CD4-positive, alpha-beta T cell (primary cell): ENCODE results near the gene PRR11. TPM values are rescaled to one million over a fixed set of nuclear protein-coding genes. Genes with fewer than 3 reads are reported as not detected.

Experiments
- ATAC-seq: fragments of 200-7000 bp; cut with Tn5 transposase; one replicate; pipeline ENCODE4 v1.10.0; 2022; ENCODE audit warnings: mild to moderate bottlenecking; ENCODE audit not compliant: poor library complexity
- CTCF ChIA-PET: fragments of 350-600 bp; sonication (Branson Sonifier 250); formaldehyde crosslinking; loops from one replicate; lab custom pipeline; 2021; ENCODE audit warnings: antibody characterized with exemption, inconsistent platforms; lab: Charles Lee
- POLR2A ChIA-PET: fragments of 350-600 bp; sonication (Branson Sonifier 250); formaldehyde crosslinking; loops from one replicate; lab custom pipeline; 2021; ENCODE audit warnings: antibody characterized with exemption, inconsistent platforms; lab: Charles Lee
- DNase-seq, 14 experiments: peaks; one replicate each; pipeline ENCODE4 v3.0.0-alpha.2; 2013 to 2020; ENCODE audit warnings: mixed read lengths in 2 of 14
- H3K27ac ChIP-seq, 2 donors: one replicate each; pipeline versions ENCODE4 v1.5.1 to v1.7.0; 2013; ENCODE audit warnings: low read length in 2 of 2, low read depth in 1 of 2, mild to moderate bottlenecking in 1 of 2
- H3K27me3 ChIP-seq, 2 experiments: 1 replicate in 1 of 2; 2 replicates in 1 of 2; pipeline versions ENCODE4 v1.6.1 to v1.7.0; 2013; ENCODE audit warnings: low read length in 2 of 2, control low read depth in 1 of 2, mild to moderate bottlenecking in 1 of 2, moderate library complexity in 1 of 2; ENCODE audit not compliant: insufficient read depth in 2 of 2, control insufficient read depth in 1 of 2
- H3K36me3 ChIP-seq: one replicate; pipeline ENCODE4 v1.6.1; 2013; ENCODE audit warnings: low read length, control low read depth; ENCODE audit not compliant: insufficient read depth
- H3K4me1 ChIP-seq: one replicate; pipeline ENCODE4 v1.6.1; 2013; ENCODE audit warnings: low read length, control low read depth; ENCODE audit not compliant: insufficient read depth
- H3K4me3 ChIP-seq: one replicate; pipeline ENCODE4 v1.5.1; 2013; ENCODE audit warnings: mild to moderate bottlenecking, low read length, moderate library complexity
- H3K9me3 ChIP-seq, 2 experiments: 1 replicate in 1 of 2; 2 replicates in 1 of 2; pipeline versions ENCODE4 v1.6.1 to v1.7.0; 2013; ENCODE audit warnings: low read length in 2 of 2, mild to moderate bottlenecking in 2 of 2, control low read depth in 1 of 2, moderate library complexity in 1 of 2; ENCODE audit not compliant: control insufficient read depth in 1 of 2, insufficient read depth in 1 of 2
- H3K27ac Mint-ChIP-seq: one replicate; pipeline ENCODE4 v1.8.0; 2020; ENCODE audit warnings: mixed read lengths
- H3K27me3 Mint-ChIP-seq: one replicate; pipeline ENCODE4 v1.8.0; 2021; ENCODE audit warnings: mixed read lengths
- H3K36me3 Mint-ChIP-seq: one replicate; pipeline ENCODE4 v1.8.0; 2021; ENCODE audit warnings: low read depth, mixed read lengths
- H3K4me1 Mint-ChIP-seq: one replicate; pipeline ENCODE4 v1.8.0; 2021; ENCODE audit warnings: low read depth, mixed read lengths
- H3K4me3 Mint-ChIP-seq: one replicate; pipeline ENCODE4 v1.8.0; 2020; ENCODE audit warnings: mild to moderate bottlenecking, mixed read lengths
- H3K9me3 Mint-ChIP-seq: one replicate; pipeline ENCODE4 v1.8.0; 2020; ENCODE audit warnings: mixed read lengths
- intact Hi-C, 2 experiments: fragments of 100-400 bp; cut with DNase I in 1 of 2; cut with micrococcal nuclease in 1 of 2; formaldehyde crosslinking; loops; one replicate each; pipeline versions ENCODE4 v1.15.1 to v1.9.0; 2023 to 2025; cut with DNase I, micrococcal nuclease
- total RNA-seq, 174 experiments: library from RNA in 2 of 174; stranded (reverse) in 2 of 174; gene quantifications; one replicate each; pipeline ENCODE4 v1.2.3 and lab custom pipeline; 2021 to 2026
- TF ChIP-seq, protein P1 (sequence below): fragments of 200-600 bp; IDR thresholded peaks from one replicate; pipeline ENCODE4 v1.8.0; 2022; ENCODE audit warnings: antibody characterized with exemption, mild to moderate bottlenecking

Gene PRR11
- total RNA-seq, 2 experiments from 2014 or later: 0.69 to 0.92 TPM

GRCh38 chr17:59167571-59168001, 12.0 kb downstream of the PRR11 start:
- intact Hi-C loops: no loop called here

DNA sequence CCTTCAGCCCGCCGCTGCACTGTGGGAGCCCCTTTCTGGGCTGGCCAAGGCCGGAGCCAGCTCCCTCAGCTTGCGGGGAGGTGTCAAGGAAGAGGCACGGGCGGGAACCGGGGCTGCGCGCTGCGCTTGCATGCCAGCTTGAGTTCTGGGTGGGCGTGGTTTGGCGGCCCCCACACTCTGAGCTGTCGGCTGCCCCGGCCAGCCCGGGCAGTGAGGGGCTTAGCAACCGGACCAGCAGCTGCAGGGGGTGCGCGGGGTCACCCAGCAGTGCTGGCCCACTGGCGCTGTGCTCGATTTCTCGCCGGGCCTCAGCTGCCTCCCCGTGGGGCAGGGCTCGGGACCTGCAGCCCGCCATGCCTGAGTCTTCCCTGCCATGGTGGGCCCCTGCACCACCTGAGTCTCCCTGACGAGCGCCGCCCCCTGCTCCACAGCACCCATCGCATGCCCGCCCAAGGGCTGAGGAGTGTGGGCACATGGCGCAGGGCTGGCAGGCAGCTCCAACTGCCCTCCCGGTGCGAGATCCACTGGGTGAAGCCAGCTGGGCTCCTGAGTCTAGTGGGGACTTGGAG, 17.0 kb downstream of the PRR11 start:
- Histone ChIP-seq H3K27ac (no peak overlapping the region), H3K36me3 (no peaks in the 10 kb centered on the region), H3K4me1 (no peaks in the 10 kb centered on the region), H3K27me3 (no peaks in the 10 kb centered on the region), H3K9me3 (peaks cover 0 to 6% of the 10 kb centered on the region in 2 experiments), H3K4me3 (no peak overlapping the region)
- ATAC-seq: no peak
- TF ChIP-seq, protein P1, sequence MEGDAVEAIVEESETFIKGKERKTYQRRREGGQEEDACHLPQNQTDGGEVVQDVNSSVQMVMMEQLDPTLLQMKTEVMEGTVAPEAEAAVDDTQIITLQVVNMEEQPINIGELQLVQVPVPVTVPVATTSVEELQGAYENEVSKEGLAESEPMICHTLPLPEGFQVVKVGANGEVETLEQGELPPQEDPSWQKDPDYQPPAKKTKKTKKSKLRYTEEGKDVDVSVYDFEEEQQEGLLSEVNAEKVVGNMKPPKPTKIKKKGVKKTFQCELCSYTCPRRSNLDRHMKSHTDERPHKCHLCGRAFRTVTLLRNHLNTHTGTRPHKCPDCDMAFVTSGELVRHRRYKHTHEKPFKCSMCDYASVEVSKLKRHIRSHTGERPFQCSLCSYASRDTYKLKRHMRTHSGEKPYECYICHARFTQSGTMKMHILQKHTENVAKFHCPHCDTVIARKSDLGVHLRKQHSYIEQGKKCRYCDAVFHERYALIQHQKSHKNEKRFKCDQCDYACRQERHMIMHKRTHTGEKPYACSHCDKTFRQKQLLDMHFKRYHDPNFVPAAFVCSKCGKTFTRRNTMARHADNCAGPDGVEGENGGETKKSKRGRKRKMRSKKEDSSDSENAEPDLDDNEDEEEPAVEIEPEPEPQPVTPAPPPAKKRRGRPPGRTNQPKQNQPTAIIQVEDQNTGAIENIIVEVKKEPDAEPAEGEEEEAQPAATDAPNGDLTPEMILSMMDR: no peak
- no peaks in the 10 kb centered on the region for H3K27me3 Mint-ChIP-seq
- DNase-seq: no peak
- ChIA-PET POLR2A (no interaction called here), CTCF (no interaction called here)
- intact Hi-C loops: no loop called here
- no peak overlapping the region for H3K4me3 Mint-ChIP-seq
- no peak overlapping the region for H3K27ac Mint-ChIP-seq
- H3K36me3 Mint-ChIP-seq: no peaks in the 10 kb centered on the region
- no peaks in the 10 kb centered on the region for H3K4me1 Mint-ChIP-seq
- no peaks in the 10 kb centered on the region for H3K9me3 Mint-ChIP-seq

More at GRCh38 chr17:59167571-59168001, 12.0 kb downstream of the PRR11 start:
- no peaks in the 10 kb centered on the region for H3K36me3 ChIP-seq
- Mint-ChIP-seq H3K4me1 (peaks cover 5% of the 10 kb centered on the region), H3K27me3 (no peaks in the 10 kb centered on the region), H3K9me3 (no peaks in the 10 kb centered on the region), H3K27ac (no peak overlapping the region), H3K4me3 (no peak overlapping the region), H3K36me3 (no peaks in the 10 kb centered on the region)
- ATAC-seq (no peak), DNase-seq (peak in 2 of 14 experiments; percentile 29 to 36)
- peaks cover 0 to 4% of the 10 kb centered on the region in 2 experiments for H3K9me3 ChIP-seq
- TF ChIP-seq, protein P1: no peak
- ChIA-PET CTCF (no interaction called here), POLR2A (no interaction called here)
- H3K4me1 ChIP-seq: no peaks in the 10 kb centered on the region
- H3K27ac ChIP-seq: no peak overlapping the region
- no peak overlapping the region for H3K4me3 ChIP-seq
- no peaks in the 10 kb centered on the region for H3K27me3 ChIP-seq

- intact Hi-C loops: no loop called here
- no peaks in the 10 kb centered on the region for H3K36me3 ChIP-seq
Observed at GRCh38 chr17:59174671-59175070, 19.1 kb downstream of the PRR11 start.

More at GRCh38 chr17:59174671-59175070, 19.1 kb downstream of the PRR11 start:
- Histone ChIP-seq H3K9me3 (peaks cover 0 to 6% of the 10 kb centered on the region in 2 experiments), H3K27me3 (no peaks in the 10 kb centered on the region), H3K4me1 (no peaks in the 10 kb centered on the region), H3K27ac (no peak overlapping the region), H3K4me3 (no peak overlapping the region)
- H3K9me3 Mint-ChIP-seq: no peaks in the 10 kb centered on the region
- TF ChIP-seq, protein P1: no peak
- no peak for ATAC-seq
- ChIA-PET POLR2A (no interaction called here), CTCF (no interaction called here)
- H3K36me3 Mint-ChIP-seq: no peaks in the 10 kb centered on the region
- no peak overlapping the region for H3K27ac Mint-ChIP-seq
- H3K27me3 Mint-ChIP-seq: no peaks in the 10 kb centered on the region
- DNase-seq: no peak
- no peak overlapping the region for H3K4me3 Mint-ChIP-seq
- H3K4me1 Mint-ChIP-seq: no peaks in the 10 kb centered on the region
